Activated CD4-positive, alpha-beta T cell treated with anti-CD3 and anti-CD28 coated beads, Interleukin-2, amount 10 ng/mL, durations not matched to agents 7 days and 5 days (primary cell): ENCODE measurements around the gene TNNI2. TPM values are rescaled to one million over a fixed set of nuclear protein-coding genes. Genes with fewer than 3 reads are reported as not detected.
A peak's percentile ranks its signal among the peaks of the same experiment; 100 is the strongest.

Experiments used
- CTCF ChIA-PET: fragments of 350-600 bp; sonication (Branson Sonifier 250); formaldehyde crosslinking; loops from one replicate; lab custom pipeline; 2021; ENCODE audit warnings: antibody characterized with exemption; lab: Charles Lee
- POLR2A ChIA-PET: fragments of 350-600 bp; sonication (Branson Sonifier 250); formaldehyde crosslinking; loops from one replicate; lab custom pipeline; 2021; ENCODE audit warnings: antibody characterized with exemption; lab: Charles Lee
- DNase-seq: peaks from one replicate; pipeline ENCODE4 v3.0.0-alpha.2; 2020
- H3K27ac Mint-ChIP-seq: one replicate; pipeline ENCODE4 v1.8.0; 2021; ENCODE audit warnings: mild to moderate bottlenecking, moderate library complexity, mixed read lengths
- H3K27me3 Mint-ChIP-seq: one replicate; pipeline ENCODE4 v1.8.0; 2021; ENCODE audit warnings: mixed read lengths
- H3K36me3 Mint-ChIP-seq: one replicate; pipeline ENCODE4 v1.8.0; 2021; ENCODE audit warnings: low read depth, mixed read lengths
- H3K4me1 Mint-ChIP-seq: one replicate; pipeline ENCODE4 v1.8.0; 2021; ENCODE audit warnings: mixed read lengths
- H3K4me3 Mint-ChIP-seq: one replicate; pipeline ENCODE4 v1.8.0; 2021; ENCODE audit warnings: mild to moderate bottlenecking, moderate library complexity, mixed read lengths
- H3K9me3 Mint-ChIP-seq: one replicate; pipeline ENCODE4 v1.8.0; 2021; ENCODE audit warnings: mixed read lengths
- total RNA-seq, 2 experiments: library from RNA; stranded (reverse); gene quantifications; one replicate each; pipeline ENCODE4 v1.2.3, GENCODE V29; 2021

TNNI2 gene
- total RNA-seq, 2 experiments from 2014 or later = not detected

DNA sequence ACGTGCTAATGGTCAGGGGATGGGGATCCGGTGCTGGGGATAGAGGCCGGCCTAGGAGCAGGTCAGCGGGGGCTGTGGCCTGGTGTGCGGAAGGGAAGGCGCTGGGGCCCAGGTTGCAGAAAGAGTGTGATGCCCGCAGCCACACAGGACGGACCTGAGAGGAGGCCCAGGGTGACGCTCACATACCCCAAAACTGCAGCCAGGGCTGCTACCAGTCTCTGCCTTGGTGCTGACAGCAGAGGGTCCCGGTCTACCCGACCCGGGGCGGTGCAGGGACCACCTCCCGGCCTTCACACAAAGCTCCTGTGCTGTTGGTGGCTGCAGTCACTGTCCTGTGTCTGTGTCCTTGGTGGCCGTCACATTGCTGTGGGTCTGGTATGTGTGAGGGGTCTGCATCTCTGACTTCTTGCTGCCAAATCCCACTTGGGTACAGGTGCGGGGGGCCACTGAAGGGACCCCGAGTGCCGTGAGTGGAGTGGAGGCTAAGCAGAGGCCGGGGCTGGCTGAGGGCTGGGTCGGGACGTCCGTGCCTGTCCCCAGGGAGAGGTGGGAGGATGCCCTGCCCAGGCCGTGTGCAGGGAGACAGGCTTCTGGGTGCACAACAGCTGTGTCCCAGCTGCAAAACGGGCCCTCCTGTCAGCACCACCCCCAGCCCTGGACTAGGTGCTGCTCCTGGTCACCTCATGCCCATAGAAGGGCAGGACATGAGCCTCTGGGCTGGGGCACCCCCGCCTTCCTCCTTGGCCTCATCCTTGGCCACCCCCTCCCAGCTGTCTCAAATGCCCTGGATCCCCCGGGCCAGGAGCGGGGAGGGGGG lies 15.6 kb downstream of the TNNI2 start:
- peaks cover 31% of the 10 kb centered on the region for H3K36me3 Mint-ChIP-seq
- DNase-seq = no peak
- H3K4me1 Mint-ChIP-seq = peaks cover 50% of the 10 kb centered on the region
- peak overlapping the region; percentile 99 for H3K4me3 Mint-ChIP-seq
- CTCF ChIA-PET = interaction anchor here (1.0 to 2.2 kb wide), 4 partner anchors 16 to 296 kb away, joined by 3 to 12 read pairs (median 4); no protein-coding TSS in a partner anchor
- POLR2A ChIA-PET = interaction anchor here (1.1 kb wide), 1 partner anchor 28 kb away, joined by 3 read pairs; no protein-coding TSS in a partner anchor
- peak overlapping the region; percentile 96 for H3K27ac Mint-ChIP-seq
- H3K9me3 Mint-ChIP-seq = no peaks in the 10 kb centered on the region
- H3K27me3 Mint-ChIP-seq = no peaks in the 10 kb centered on the region

DNA sequence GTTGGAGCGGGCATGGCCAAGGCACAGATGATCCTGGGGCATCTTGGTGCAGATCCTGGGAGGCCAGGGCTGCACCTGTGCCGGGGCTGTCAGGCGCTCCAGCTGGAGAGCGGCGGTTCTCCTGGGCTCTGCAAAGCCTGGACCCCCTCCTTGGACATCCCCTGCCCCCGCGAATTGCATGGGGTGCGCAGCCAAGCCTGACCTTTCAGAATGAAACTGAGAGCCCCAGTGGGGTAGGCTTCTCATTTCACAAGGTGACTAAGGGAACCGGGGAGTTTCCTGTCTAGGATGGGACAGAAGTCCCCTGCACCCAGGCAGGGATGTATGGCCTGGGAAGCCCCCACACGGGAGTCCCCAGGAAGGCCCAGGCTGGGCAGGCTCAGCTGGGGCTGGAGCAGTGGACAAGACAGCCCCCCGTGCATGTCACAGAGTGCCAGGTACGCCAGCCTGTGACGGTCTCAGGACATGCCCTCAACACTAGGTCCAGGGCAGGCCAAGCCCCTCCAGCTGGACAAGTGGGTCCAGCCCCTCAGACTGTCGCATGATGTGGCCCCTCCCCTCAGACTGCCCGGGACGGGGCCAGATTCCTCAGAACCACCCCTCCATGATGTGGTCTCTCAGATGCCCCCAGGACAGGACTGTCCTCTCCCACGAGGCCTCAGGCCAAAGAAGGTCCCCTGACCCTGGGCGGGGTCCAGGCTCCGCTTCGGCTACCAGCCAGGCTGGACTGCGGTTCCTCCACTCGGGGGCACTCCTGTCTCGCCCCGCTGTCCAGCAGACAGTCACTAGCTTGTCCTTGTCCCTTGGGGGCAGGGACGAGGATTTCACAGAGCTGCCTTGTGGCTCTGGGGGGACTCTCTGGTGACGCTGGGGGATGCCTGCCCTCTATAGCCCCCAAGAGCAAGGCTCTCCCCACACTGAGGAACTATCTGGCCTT lies 16.4 kb downstream of the TNNI2 start:
- no peak for DNase-seq
- H3K9me3 Mint-ChIP-seq = no peaks in the 10 kb centered on the region
- no peak overlapping the region for H3K27ac Mint-ChIP-seq
- ChIA-PET POLR2A (no interaction called here), CTCF (interaction anchor here (0.6 to 2.0 kb wide), 3 partner anchors 21 to 27 kb away, joined by 3 to 10 read pairs (median 4); no protein-coding TSS in a partner anchor)
- H3K27me3 Mint-ChIP-seq = no peaks in the 10 kb centered on the region
- H3K4me1 Mint-ChIP-seq = peaks cover 42% of the 10 kb centered on the region
- H3K4me3 Mint-ChIP-seq = peak overlapping the region; percentile 99
- peaks cover 32% of the 10 kb centered on the region for H3K36me3 Mint-ChIP-seq

DNA sequence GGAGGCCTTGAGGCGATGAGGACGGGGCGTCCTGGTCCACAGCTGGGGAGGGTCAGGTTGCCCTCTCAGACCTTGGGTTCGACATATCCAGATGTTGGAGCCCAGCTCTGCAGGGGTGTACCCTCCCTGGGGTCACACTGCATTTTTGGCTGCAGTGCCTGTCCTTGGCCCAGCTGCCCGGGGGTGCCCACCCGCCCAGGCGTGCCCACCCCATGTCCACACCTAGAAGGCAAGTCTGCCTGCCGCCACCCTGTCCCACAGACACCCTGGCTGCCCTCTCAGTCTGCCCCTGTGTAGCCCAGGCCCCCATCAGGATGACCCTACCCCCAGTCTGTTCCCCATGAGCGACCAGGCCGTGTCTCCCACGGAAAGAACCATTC lies 17.1 kb downstream of the TNNI2 start:
- H3K27ac Mint-ChIP-seq = peak overlapping the region; percentile 54

DNA sequence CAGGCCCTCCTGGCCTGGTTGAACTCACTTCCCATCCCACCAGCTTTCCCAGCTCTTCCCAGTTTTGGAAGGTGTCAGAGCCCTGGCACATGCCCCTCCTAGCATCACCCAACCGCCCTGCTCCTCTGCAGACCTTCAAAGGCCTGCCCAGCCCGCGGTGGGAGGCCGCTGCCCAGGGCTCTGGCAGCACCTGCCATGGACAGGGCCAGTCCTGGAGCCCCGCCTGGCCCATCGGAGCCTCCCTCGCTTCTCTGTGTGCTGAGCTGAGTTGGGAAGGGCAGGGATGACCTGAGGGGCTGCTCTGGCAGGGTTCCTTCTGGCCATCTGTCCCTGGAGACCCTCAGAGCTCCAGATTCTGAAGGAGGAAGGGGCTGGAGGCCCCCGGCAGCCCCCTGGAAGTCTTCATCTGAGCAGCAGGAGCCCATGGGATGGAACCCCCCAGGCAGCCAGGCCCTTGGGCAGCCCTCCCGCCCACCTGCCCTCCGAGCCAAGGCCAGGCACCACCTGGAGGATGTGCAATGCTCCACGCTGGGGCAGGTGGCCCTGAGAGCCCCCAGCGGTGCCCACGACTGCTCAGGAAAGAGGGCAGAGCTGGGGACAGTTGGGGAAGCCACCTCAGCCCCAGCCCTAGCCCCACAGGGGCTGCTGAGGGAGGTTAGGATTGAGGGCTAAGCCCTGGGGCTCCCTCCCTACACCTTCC lies 17.7 kb downstream of the TNNI2 start:
- Mint-ChIP-seq H3K27ac (peak overlapping the region; percentile 54), H3K9me3 (no peaks in the 10 kb centered on the region), H3K27me3 (no peaks in the 10 kb centered on the region), H3K36me3 (peaks cover 32% of the 10 kb centered on the region), H3K4me1 (peaks cover 30% of the 10 kb centered on the region), H3K4me3 (peak overlapping the region; percentile 27)
- ChIA-PET POLR2A (no interaction called here), CTCF (interaction anchor here (0.6 to 2.0 kb wide), 3 partner anchors 20 to 26 kb away, joined by 3 to 10 read pairs (median 4); no protein-coding TSS in a partner anchor)
- DNase-seq = no peak

More for the DNA sequence above, 17.1 kb downstream of the TNNI2 start:
- H3K4me3 Mint-ChIP-seq = peak overlapping the region; percentile 34
- no peaks in the 10 kb centered on the region for H3K9me3 Mint-ChIP-seq
- CTCF ChIA-PET = interaction anchor here (0.6 to 2.0 kb wide), 3 partner anchors 20 to 26 kb away, joined by 3 to 10 read pairs (median 4); no protein-coding TSS in a partner anchor
- no peak for DNase-seq
- peaks cover 32% of the 10 kb centered on the region for H3K36me3 Mint-ChIP-seq
- POLR2A ChIA-PET = no interaction called here
- peaks cover 36% of the 10 kb centered on the region for H3K4me1 Mint-ChIP-seq
- no peaks in the 10 kb centered on the region for H3K27me3 Mint-ChIP-seq

DNA sequence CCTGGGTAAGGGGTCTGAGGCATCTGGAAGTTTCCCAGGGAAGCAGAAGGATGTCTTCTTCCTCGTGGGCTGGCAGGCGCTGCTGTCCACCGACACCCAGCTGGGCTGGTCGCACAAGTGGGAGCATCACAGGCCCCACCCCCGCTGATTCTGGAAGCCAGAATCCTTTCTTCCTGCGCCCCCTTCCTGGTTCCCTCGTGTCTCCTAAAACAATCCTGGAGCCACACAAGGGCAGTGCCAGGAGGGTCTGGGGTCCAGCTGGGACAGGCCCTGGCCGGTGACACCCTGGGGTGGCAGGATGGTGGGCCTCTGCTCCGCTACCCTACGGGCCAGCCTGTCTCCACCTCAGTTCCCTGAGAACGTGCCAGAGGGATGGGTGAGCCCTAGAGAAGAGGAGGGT lies 18.3 kb downstream of the TNNI2 start:
- Mint-ChIP-seq H3K27ac (no peak overlapping the region), H3K4me1 (peaks cover 24% of the 10 kb centered on the region), H3K9me3 (no peaks in the 10 kb centered on the region), H3K36me3 (peaks cover 32% of the 10 kb centered on the region), H3K27me3 (no peaks in the 10 kb centered on the region), H3K4me3 (no peak overlapping the region)
- ChIA-PET POLR2A (no interaction called here), CTCF (interaction anchor here (0.9 kb wide), 2 partner anchors 9 to 164 kb away, joined by 3 to 5 read pairs; no protein-coding TSS in a partner anchor)
- DNase-seq = no peak

DNA sequence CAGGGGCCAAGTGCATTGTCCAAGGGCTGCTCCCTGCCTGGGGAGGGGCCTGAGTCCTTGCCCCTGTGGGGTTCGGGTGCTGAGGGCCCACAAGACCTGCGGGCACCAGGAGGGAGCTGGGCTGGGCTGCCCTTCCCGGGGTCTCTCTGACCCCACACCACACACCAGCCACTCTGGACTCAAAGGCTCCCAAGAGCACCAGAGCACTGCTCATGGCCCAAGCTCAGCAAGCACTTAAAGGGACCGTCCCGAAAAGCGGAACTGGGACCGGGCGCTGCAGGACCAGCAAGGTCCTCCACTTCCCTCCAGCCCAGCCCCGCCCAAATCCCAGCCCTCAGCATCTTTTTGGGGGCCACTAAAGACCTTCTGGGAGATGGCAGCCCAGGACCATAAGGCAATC lies 19.4 kb downstream of the TNNI2 start:
- CTCF ChIA-PET = interaction anchor here (0.9 to 2.2 kb wide), 3 partner anchors 10 to 165 kb away, joined by 3 to 5 read pairs (median 5); no protein-coding TSS in a partner anchor
- POLR2A ChIA-PET = no interaction called here
- Mint-ChIP-seq H3K27ac (no peak overlapping the region), H3K4me1 (peaks cover 18% of the 10 kb centered on the region), H3K4me3 (no peak overlapping the region), H3K36me3 (peaks cover 27% of the 10 kb centered on the region), H3K9me3 (no peaks in the 10 kb centered on the region), H3K27me3 (no peaks in the 10 kb centered on the region)
- no peak for DNase-seq

DNA sequence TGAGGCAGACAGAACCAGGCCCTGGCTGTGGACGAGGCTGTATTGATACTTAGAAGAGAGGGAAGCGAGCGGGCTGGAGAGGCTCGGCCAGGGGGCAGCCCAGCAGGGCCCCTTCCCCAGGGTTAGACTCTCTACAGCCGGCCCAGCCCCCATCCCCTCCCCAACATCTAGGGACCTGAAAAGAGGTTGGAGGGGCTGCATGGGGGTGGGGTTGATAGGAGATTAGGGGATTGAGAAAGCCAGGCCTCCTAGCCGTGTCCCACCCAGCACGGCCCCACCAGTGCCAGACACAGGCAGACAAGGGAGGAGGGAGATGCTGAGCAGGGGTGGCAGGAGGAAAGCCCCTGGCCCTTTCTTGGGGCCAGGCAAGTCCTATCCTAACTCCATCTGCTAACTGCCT lies 19.8 kb downstream of the TNNI2 start:
- H3K27ac Mint-ChIP-seq = no peak overlapping the region
- CTCF ChIA-PET = interaction anchor here (2.2 kb wide), 1 partner anchor 24 kb away, joined by 5 read pairs; no protein-coding TSS in a partner anchor

DNA sequence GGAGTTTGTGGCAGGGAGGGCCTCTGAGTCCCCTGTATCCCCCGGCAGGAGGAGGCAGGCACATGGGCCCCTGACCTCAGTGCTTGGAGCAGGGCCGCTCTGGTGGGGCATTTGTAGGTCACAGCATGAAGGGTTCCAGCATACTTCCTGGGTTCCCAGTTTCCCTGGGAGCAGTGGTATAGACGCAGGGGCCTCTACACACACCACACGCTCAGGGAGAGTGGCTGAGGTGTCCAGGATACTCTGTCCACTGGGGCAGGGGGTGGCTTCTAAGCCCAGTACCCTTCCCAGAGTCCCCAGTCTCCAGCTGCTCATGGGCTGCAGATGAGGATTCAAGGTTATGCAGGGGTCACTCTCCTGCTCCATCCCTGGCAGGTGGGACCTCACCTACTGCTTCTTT lies 20.2 kb downstream of the TNNI2 start:
- Mint-ChIP-seq H3K4me3 (no peak overlapping the region), H3K36me3 (peaks cover 23% of the 10 kb centered on the region), H3K27me3 (no peaks in the 10 kb centered on the region), H3K4me1 (peaks cover 19% of the 10 kb centered on the region), H3K9me3 (no peaks in the 10 kb centered on the region), H3K27ac (no peak overlapping the region)
- DNase-seq = no peak
- CTCF ChIA-PET = interaction anchor here (2.2 kb wide), 1 partner anchor 23 kb away, joined by 5 read pairs; no protein-coding TSS in a partner anchor
- POLR2A ChIA-PET = no interaction called here

More for the DNA sequence above, 19.8 kb downstream of the TNNI2 start:
- no peak for DNase-seq
- H3K9me3 Mint-ChIP-seq = no peaks in the 10 kb centered on the region
- H3K4me1 Mint-ChIP-seq = peaks cover 19% of the 10 kb centered on the region
- H3K4me3 Mint-ChIP-seq = no peak overlapping the region
- POLR2A ChIA-PET = no interaction called here
- no peaks in the 10 kb centered on the region for H3K27me3 Mint-ChIP-seq
- peaks cover 27% of the 10 kb centered on the region for H3K36me3 Mint-ChIP-seq

DNA sequence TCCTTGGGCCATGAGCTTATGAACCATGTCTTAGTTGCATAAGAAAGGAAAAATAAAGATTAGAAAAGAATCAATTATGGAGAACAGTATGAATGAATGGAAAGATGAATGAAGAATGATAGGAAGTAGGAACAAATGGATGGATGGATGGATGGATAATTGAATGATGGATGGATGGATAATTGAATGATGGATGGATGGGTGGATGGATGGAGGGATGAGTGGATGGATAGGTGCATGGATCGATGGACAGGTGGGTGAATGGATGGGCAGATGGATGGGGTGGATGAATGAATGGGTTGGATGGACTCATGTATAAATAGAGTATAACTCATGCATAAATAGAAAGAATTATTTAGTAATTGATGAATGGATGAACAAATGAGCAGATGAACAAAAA lies 21.3 kb downstream of the TNNI2 start:
- Mint-ChIP-seq H3K4me1 (peaks cover 19% of the 10 kb centered on the region), H3K9me3 (no peaks in the 10 kb centered on the region), H3K4me3 (no peak overlapping the region), H3K27ac (no peak overlapping the region), H3K27me3 (no peaks in the 10 kb centered on the region), H3K36me3 (peaks cover 21% of the 10 kb centered on the region)
- POLR2A ChIA-PET = no interaction called here
- CTCF ChIA-PET = interaction anchor here (2.2 kb wide), 1 partner anchor 22 kb away, joined by 5 read pairs; no protein-coding TSS in a partner anchor
- no peak for DNase-seq

DNA sequence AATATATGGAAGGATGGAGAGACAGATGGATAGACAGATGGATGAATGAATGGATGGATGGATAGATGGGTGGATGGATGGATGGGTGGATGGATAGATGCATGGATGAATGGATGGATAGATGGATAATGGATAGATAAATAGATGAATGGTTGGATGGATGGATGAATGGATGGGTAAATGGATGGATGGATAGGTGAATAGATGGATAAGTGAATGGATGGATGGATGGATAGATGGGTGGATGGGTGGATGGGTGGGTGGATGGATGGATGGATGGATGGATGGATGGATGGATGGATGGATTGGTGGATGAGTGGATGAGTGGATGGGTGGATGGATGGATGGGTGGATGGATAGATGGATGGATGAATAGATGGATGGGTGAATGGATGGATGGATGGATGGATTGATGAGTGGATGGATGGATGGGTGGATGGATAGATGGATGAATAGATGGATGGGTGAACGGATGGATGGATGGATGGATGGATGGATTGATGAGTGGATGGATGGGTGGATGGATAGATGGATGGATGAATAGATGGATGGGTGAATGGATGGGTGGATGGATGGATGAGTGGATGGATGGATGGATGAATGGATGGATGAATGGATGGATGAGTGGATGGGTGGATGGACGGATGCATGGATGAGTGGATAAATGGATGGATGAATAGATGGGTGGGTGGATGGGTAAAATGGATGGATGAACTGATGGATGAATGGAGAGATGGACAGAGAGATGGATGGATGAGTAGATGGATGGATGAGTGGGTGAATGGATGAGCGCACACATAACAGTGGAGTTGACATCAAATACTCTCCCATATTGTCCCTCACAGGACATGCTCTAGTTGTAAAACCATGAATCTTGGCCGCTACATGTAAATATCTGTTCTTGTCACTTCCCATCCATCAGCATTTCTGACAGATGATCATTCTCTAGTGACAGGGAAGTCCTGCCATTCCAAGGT lies 22.9 kb downstream of the TNNI2 start:
- ChIA-PET CTCF (interaction anchor here (0.6 to 0.9 kb wide), 2 partner anchors 151 to 291 kb away, joined by 3 read pairs; no protein-coding TSS in a partner anchor), POLR2A (no interaction called here)
- DNase-seq = no peak

More for the DNA sequence above, 22.9 kb downstream of the TNNI2 start:
- Mint-ChIP-seq H3K27me3 (no peaks in the 10 kb centered on the region), H3K9me3 (no peaks in the 10 kb centered on the region), H3K4me3 (no peak overlapping the region), H3K36me3 (peaks cover 21% of the 10 kb centered on the region), H3K4me1 (peaks cover 13% of the 10 kb centered on the region), H3K27ac (no peak overlapping the region)
